B cell (primary cell): Measurements from ENCODE around the gene NR2E1. TPM values are rescaled to one million over a fixed set of nuclear protein-coding genes. Genes with fewer than 3 reads are reported as not detected.

Source experiments
- ATAC-seq: fragments of 200-7000 bp; cut with Tn5 transposase; one replicate; pipeline ENCODE4 v1.10.0; 2021; ENCODE audit warnings: low read depth, mild to moderate bottlenecking, moderate number of reproducible peaks, moderate library complexity
- CTCF ChIA-PET: fragments of 350-600 bp; sonication (Branson Sonifier 250); formaldehyde crosslinking; loops from one replicate; lab custom pipeline; 2021; ENCODE audit warnings: antibody characterized with exemption, inconsistent platforms; lab: Charles Lee
- POLR2A ChIA-PET: fragments of 350-600 bp; sonication (Branson Sonifier 250); formaldehyde crosslinking; loops from one replicate; lab custom pipeline; 2021; ENCODE audit warnings: antibody characterized with exemption; lab: Charles Lee
- DNase-seq: peaks from one replicate; pipeline ENCODE4 v3.0.0; 2013
- H2AFZ ChIP-seq: 2 replicates; pipeline ENCODE4 v1.6.1; 2012; ENCODE audit warnings: mild to moderate bottlenecking, low read depth, low read length; ENCODE audit not compliant: insufficient read depth, poor library complexity, severe bottlenecking
- H3K27ac ChIP-seq, 2 donors: 1 replicate in 1 of 2; 2 replicates in 1 of 2; pipeline ENCODE4 v1.5.1; 2012 to 2013; ENCODE audit warnings: low read length in 2 of 2, mild to moderate bottlenecking in 2 of 2, moderate library complexity in 1 of 2
- H3K27me3 ChIP-seq, 4 experiments: fragments of 200-600 bp in 1 of 4; sonication (generic) in 1 of 4; replicated peaks in 1 of 4; 1 replicate in 2 of 4; 2 replicates in 2 of 4; pipeline versions ENCODE4 v1.6.1 to v1.7.0; 2013 to 2016; ENCODE audit warnings: low read length in 3 of 4, mild to moderate bottlenecking in 2 of 4, mixed read lengths in 1 of 4, moderate library complexity in 1 of 4; ENCODE audit not compliant: insufficient read depth in 4 of 4, control insufficient read depth in 3 of 4; ENCODE audit errors: control extremely low read depth in 1 of 4
- H3K36me3 ChIP-seq, 2 experiments: replicated peaks in 1 of 2; 1 replicate in 1 of 2; 2 replicates in 1 of 2; pipeline versions ENCODE4 v1.6.1 to v1.7.1; 2013; ENCODE audit warnings: low read length in 1 of 2; ENCODE audit not compliant: insufficient read depth in 2 of 2, control insufficient read depth in 1 of 2; ENCODE audit errors: control extremely low read depth in 1 of 2, extremely low read depth in 1 of 2
- H3K4me1 ChIP-seq, 2 donors: fragments of 200-600 bp in 1 of 2; sonication (generic) in 1 of 2; 1 replicate in 1 of 2; 2 replicates in 1 of 2; pipeline versions ENCODE4 v1.5.1 to v1.6.1; 2013 to 2017; ENCODE audit warnings: low read length in 2 of 2; ENCODE audit not compliant: control insufficient read depth in 2 of 2, insufficient read depth in 2 of 2
- H3K4me2 ChIP-seq: replicated peaks from 2 replicates; pipeline ENCODE3; 2012; ENCODE audit warnings: mild to moderate bottlenecking, low read depth, low read length; ENCODE audit not compliant: poor library complexity, severe bottlenecking
- H3K4me3 ChIP-seq, 5 experiments: fragments of 200-600 bp in 1 of 5; sonication (generic) in 1 of 5; 1 replicate in 3 of 5; 2 replicates in 2 of 5; pipeline versions ENCODE4 v1.5.1 to v1.7.0; 2011 to 2016; ENCODE audit warnings: low read length in 4 of 5, mild to moderate bottlenecking in 4 of 5, low read depth in 2 of 5, control low read depth in 1 of 5, moderate library complexity in 1 of 5; ENCODE audit not compliant: insufficient read depth in 1 of 5; ENCODE audit errors: control extremely low read depth in 1 of 5, extremely low read depth in 1 of 5
- H3K79me2 ChIP-seq: fragments of 200-600 bp; sonication (generic); one replicate; pipeline ENCODE4 v1.6.0; 2016; ENCODE audit warnings: low read length; ENCODE audit not compliant: control insufficient read depth, insufficient read depth
- H3K9ac ChIP-seq: fragments of 200-600 bp; sonication (generic); 2 replicates; pipeline ENCODE4 v1.6.1; 2017; ENCODE audit warnings: mild to moderate bottlenecking, low read length, moderate library complexity
- H3K9me3 ChIP-seq, 3 donors: one replicate each; pipeline versions ENCODE4 v1.6.1 to v1.7.1; 2013; ENCODE audit warnings: low read length in 2 of 3; ENCODE audit not compliant: control insufficient read depth in 2 of 3, insufficient read depth in 1 of 3; ENCODE audit errors: control extremely low read depth in 1 of 3
- H4K20me1 ChIP-seq: 2 replicates; pipeline ENCODE4 v1.6.0; 2012; ENCODE audit warnings: mild to moderate bottlenecking, low read length; ENCODE audit not compliant: insufficient read depth, control insufficient read depth, poor library complexity, severe bottlenecking
- H3K27ac Mint-ChIP-seq: one replicate; pipeline ENCODE4 v1.8.0; 2021; ENCODE audit warnings: mixed read lengths
- H3K27me3 Mint-ChIP-seq: one replicate; pipeline ENCODE4 v1.8.0; 2021; ENCODE audit warnings: mixed read lengths
- H3K4me1 Mint-ChIP-seq: one replicate; pipeline ENCODE4 v1.8.0; 2021; ENCODE audit warnings: mixed read lengths
- H3K4me3 Mint-ChIP-seq: one replicate; pipeline ENCODE4 v1.8.0; 2021; ENCODE audit warnings: mixed read lengths
- H3K9me3 Mint-ChIP-seq: one replicate; pipeline ENCODE4 v1.8.0; 2022; ENCODE audit warnings: mixed read lengths; ENCODE audit not compliant: insufficient read depth
- CTCF ChIP-seq: fragments of 200-600 bp; IDR thresholded peaks from one replicate; pipeline ENCODE4 v1.8.0; 2022; ENCODE audit warnings: antibody characterized with exemption, mild to moderate bottlenecking
- EZH2 ChIP-seq: IDR thresholded peaks from 2 replicates; pipeline ENCODE4 v1.6.1; 2012; ENCODE audit warnings: borderline replicate concordance, low read depth, mild to moderate bottlenecking, moderate library complexity, low read length; ENCODE audit not compliant: insufficient read depth, poor library complexity, severe bottlenecking
- WGBS: methylation state at CpG from one replicate; pipeline ENCODE4 v1.1.5; 2013; ENCODE audit warnings: missing lambda C conversion rate; ENCODE audit not compliant: insufficient coverage; 5-methylcytosine and 5-hydroxymethylcytosine counted together
- intact Hi-C: fragments of 100-400 bp; cut with micrococcal nuclease; formaldehyde crosslinking; loops from one replicate; pipeline ENCODE4 v1.10.0; 2022
- polyA plus RNA-seq: library from polyadenylated mRNA; depleted of rRNA; stranded (reverse); fragments of >200 nt; gene quantifications from 2 replicates; pipeline ENCODE4 v1.2.3, GENCODE V29; 2012
- total RNA-seq, 2 donors: library from RNA; stranded (reverse); fragments of 120-200 nt in 1 of 2; gene quantifications; 1 replicate in 1 of 2; 2 replicates in 1 of 2; pipeline versions ENCODE4 v1.2.3 to v1.2.4, GENCODE V29; 2013 to 2022

Gene NR2E1
- total and polyA plus RNA-seq, 2 donors (not counting 1 experiment from before 2014, with no cell fraction given): not detected

DNA sequence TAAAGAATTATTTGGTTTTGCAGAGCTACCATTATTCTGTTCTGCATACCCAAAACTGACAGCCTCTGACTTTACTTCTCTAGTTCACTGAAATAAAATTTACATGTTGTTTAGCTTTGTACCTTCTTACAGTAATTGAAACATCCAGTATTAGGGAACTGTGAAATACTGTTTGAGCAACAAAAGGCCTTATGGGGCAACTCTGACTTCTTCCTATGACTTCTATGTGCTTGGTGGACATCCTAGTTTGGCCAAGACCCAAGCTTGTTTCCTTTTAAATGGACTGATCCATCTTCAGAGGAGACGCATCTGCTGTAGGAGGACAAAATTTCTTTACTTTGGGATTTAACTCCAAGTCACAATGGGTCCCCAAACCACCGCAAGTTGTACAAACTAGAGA lies 44.7 kb downstream of the NR2E1 start:
- H3K4me2 ChIP-seq: no peak overlapping the region
- H2AFZ ChIP-seq: no peak overlapping the region
- H4K20me1 ChIP-seq: peaks cover 52% of the 10 kb centered on the region
- H3K36me3 ChIP-seq: peaks cover 9 to 65% of the 10 kb centered on the region in 2 experiments
- H3K4me3 Mint-ChIP-seq: no peak overlapping the region
- no peak overlapping the region for H3K4me3 ChIP-seq
- peaks cover 3% of the 10 kb centered on the region for H3K79me2 ChIP-seq
- H3K9me3 ChIP-seq: no peaks in the 10 kb centered on the region
- no peak overlapping the region for H3K27ac Mint-ChIP-seq
- no peaks in the 10 kb centered on the region for H3K9me3 Mint-ChIP-seq
- H3K27me3 Mint-ChIP-seq: no peaks in the 10 kb centered on the region
- no peak for DNase-seq
- no peak for TF ChIP-seq CTCF
- TF ChIP-seq EZH2: no peak
- ATAC-seq: no peak
- H3K9ac ChIP-seq: no peak overlapping the region
- ChIA-PET POLR2A (no interaction called here), CTCF (no interaction called here)
- H3K27ac ChIP-seq: no peak overlapping the region
- intact Hi-C loops: no loop called here
- no peaks in the 10 kb centered on the region for H3K4me1 ChIP-seq
- no peaks in the 10 kb centered on the region for H3K27me3 ChIP-seq
- no peaks in the 10 kb centered on the region for H3K4me1 Mint-ChIP-seq
- 100% methylated on average over 2 of the region's 2 CpGs for WGBS

DNA sequence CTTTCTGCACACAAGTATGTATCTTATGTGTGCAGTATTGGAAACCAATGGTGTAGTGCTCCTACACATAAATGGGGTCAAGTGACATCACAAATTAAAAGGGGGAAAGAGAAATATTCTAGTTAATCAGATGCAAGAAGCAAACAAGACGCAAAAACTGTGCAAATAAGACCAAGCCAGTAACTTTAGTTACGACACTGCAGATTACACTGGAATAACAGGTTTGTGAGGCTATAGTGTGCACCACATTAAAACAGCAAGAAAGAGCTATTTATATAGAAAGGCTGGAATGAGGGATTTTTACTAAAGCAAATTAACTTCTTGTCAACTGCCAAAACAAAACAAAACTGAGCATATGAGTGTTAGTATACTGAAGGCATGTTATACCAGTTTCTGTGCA lies 45.8 kb downstream of the NR2E1 start:
- H3K4me2 ChIP-seq: no peak overlapping the region
- H3K4me3 ChIP-seq: no peak overlapping the region
- H3K36me3 ChIP-seq: peaks cover 7 to 75% of the 10 kb centered on the region in 2 experiments
- DNase-seq (no peak), ATAC-seq (no peak)
- H3K27me3 Mint-ChIP-seq: no peaks in the 10 kb centered on the region
- peaks cover 63% of the 10 kb centered on the region for H4K20me1 ChIP-seq
- H3K27me3 ChIP-seq: no peaks in the 10 kb centered on the region
- peaks cover 11% of the 10 kb centered on the region for H3K79me2 ChIP-seq
- H3K9me3 ChIP-seq: no peaks in the 10 kb centered on the region
- no peak for TF ChIP-seq CTCF
- TF ChIP-seq EZH2: no peak
- no peak overlapping the region for H3K27ac Mint-ChIP-seq
- no peak overlapping the region for H3K9ac ChIP-seq
- no peak overlapping the region for H3K27ac ChIP-seq
- H3K4me1 ChIP-seq: no peaks in the 10 kb centered on the region
- H3K4me3 Mint-ChIP-seq: no peak overlapping the region
- no peak overlapping the region for H2AFZ ChIP-seq
- 100% methylated on average over 1 of the region's 2 CpGs for WGBS
- H3K4me1 Mint-ChIP-seq: no peaks in the 10 kb centered on the region
- POLR2A ChIA-PET: no interaction called here
- H3K9me3 Mint-ChIP-seq: no peaks in the 10 kb centered on the region
- CTCF ChIA-PET: no interaction called here
- intact Hi-C loops: no loop called here
